RWPE2 (cell line): ENCODE measurements around the gene SAPCD1.

ENCODE experiments used
- ATAC-seq: fragments of 200-7000 bp; cut with Tn5 transposase; 3 replicates; pipeline ENCODE4 v1.9.1; 2021; ENCODE audit warnings: low read depth
- DNase-seq: peaks from one replicate; pipeline ENCODE4 v3.0.0-alpha.2; 2020; ENCODE audit warnings: low spot score
- H3K27ac ChIP-seq: fragments of 450-650 bp; 2 replicates; pipeline ENCODE4 v1.5.1; 2017; ENCODE audit warnings: mild to moderate bottlenecking; ENCODE audit not compliant: poor library complexity, severe bottlenecking
- H3K27me3 ChIP-seq: fragments of 250-450 bp; sonication (Bioruptor Pico); 2 replicates; pipeline ENCODE4 v1.5.1; 2021; ENCODE audit warnings: mild to moderate bottlenecking, moderate library complexity; ENCODE audit not compliant: insufficient read depth, poor library complexity, severe bottlenecking
- H3K36me3 ChIP-seq: fragments of 250-450 bp; sonication (Bioruptor Pico); 2 replicates; pipeline ENCODE4 v1.5.1; 2020; ENCODE audit warnings: low read depth, mild to moderate bottlenecking, moderate library complexity
- H3K4me1 ChIP-seq: fragments of 250-450 bp; sonication (Bioruptor Pico); 2 replicates; pipeline ENCODE4 v1.5.1; 2021; ENCODE audit warnings: mild to moderate bottlenecking, moderate library complexity; ENCODE audit not compliant: insufficient read depth, poor library complexity, severe bottlenecking
- H3K4me3 ChIP-seq: fragments of 250-450 bp; sonication (Bioruptor Pico); 2 replicates; pipeline ENCODE4 v1.5.1; 2021; ENCODE audit warnings: mild to moderate bottlenecking, moderate library complexity; ENCODE audit not compliant: severe bottlenecking
- H3K9me3 ChIP-seq: fragments of 250-450 bp; sonication (Bioruptor Pico); 2 replicates; pipeline ENCODE4 v1.5.1; 2021; ENCODE audit warnings: mild to moderate bottlenecking, moderate library complexity; ENCODE audit not compliant: severe bottlenecking
- CTCF ChIP-seq: fragments of 450-650 bp; IDR thresholded peaks from one replicate; pipeline ENCODE4 v1.5.1; 2017; ENCODE audit warnings: mild to moderate bottlenecking, moderate library complexity; ENCODE audit not compliant: poor library complexity, severe bottlenecking

Gene SAPCD1

GRCh38 chr6:31725502-31726350 lies 36.7 kb upstream of the SAPCD1 start:
- H3K27ac ChIP-seq: no peak overlapping the region
- no peak for DNase-seq
- TF ChIP-seq CTCF: no peak

GRCh38 chr6:31727034-31727716 lies 35.3 kb upstream of the SAPCD1 start:
- no peak for TF ChIP-seq CTCF
- DNase-seq (no peak), ATAC-seq (no peak)
- H3K27ac ChIP-seq: no peak overlapping the region
- H3K9me3 ChIP-seq: no peaks in the 10 kb centered on the region
- no peak overlapping the region for H3K4me3 ChIP-seq
- no peaks in the 10 kb centered on the region for H3K27me3 ChIP-seq
- peaks cover 3% of the 10 kb centered on the region for H3K4me1 ChIP-seq
- peaks cover 20% of the 10 kb centered on the region for H3K36me3 ChIP-seq

More at GRCh38 chr6:31725502-31726350, 36.7 kb upstream of the SAPCD1 start:
- Histone ChIP-seq H3K4me1 (peaks cover 3% of the 10 kb centered on the region), H3K9me3 (no peaks in the 10 kb centered on the region), H3K27me3 (no peaks in the 10 kb centered on the region), H3K4me3 (no peak overlapping the region), H3K36me3 (peaks cover 6% of the 10 kb centered on the region)
- no peak for ATAC-seq

DNA sequence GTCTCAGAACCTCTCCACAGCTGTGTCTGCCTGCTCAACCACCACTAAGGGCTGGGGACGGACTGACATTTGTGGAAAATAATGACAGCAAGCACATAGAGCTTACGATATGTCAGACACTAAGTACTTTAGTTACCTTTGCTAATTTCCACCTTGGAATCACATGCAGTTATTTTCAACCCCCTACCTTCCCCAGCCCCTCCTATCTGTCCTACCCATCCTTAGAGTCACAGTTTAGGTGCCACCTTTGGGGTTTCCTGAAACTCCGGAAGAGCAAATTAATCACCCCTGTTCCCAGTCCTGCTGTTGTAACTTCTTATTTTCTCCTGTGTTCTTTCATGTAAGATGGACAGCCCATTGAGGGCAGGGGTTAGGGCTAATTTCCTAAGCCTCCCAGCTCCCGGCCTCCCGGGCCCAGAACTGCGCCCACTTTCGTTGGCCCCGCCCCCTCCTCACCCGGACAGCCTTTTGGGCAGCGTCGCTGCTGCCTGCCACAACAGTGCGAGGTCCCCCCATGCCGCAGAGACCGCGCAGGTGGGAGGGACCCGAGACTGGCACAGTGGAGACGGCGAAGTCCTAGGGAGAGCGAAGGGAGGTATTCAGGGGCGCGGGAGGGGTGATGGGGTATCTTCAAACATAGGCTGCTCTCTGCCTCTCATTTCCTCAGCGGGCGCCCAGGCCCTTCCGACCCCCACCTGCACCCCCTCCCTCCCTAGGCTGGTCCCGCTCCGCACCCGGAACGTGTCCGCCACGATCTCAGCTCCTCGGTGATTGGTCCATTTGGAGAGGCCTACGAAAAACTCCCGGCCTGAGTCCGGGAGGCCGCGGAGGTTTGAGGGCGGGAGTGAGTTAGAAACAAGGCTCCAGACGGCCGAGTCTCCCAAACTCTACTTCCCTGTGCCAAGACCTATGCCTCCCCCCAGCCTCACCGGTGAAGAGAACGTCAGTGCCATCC lies 34.5 kb upstream of the SAPCD1 start:
- no peak for TF ChIP-seq CTCF
- Histone ChIP-seq H3K4me1 (peaks cover 3% of the 10 kb centered on the region), H3K9me3 (no peaks in the 10 kb centered on the region), H3K36me3 (peaks cover 28% of the 10 kb centered on the region), H3K4me3 (no peak overlapping the region), H3K27me3 (no peaks in the 10 kb centered on the region), H3K27ac (no peak overlapping the region)
- no peak for DNase-seq
- no peak for ATAC-seq

GRCh38 chr6:31728767-31729514 lies 33.5 kb upstream of the SAPCD1 start, which contains the start of gene DDAH2:
Gene DDAH2, minus strand, starts transcription at chr6:31729299. Its CDS starts 138 bp downstream, at chr6:31729161.
- Histone ChIP-seq H3K9me3 (no peaks in the 10 kb centered on the region), H3K27ac (peak within 1 kb of the TSS; percentile 63), H3K4me1 (peaks cover 6% of the 10 kb centered on the region), H3K36me3 (peaks cover 38% of the 10 kb centered on the region), H3K4me3 (peak within 1 kb of the TSS; percentile 66), H3K27me3 (no peaks in the 10 kb centered on the region)
- no peak for DNase-seq
- peak; percentile 29 for ATAC-seq
- TF ChIP-seq CTCF: no peak
